ENCODE data around the gene DOCK2. TPM values are rescaled to one million over a fixed set of nuclear protein-coding genes. Genes with fewer than 3 reads are reported as not detected.

DOCK2 gene
- total RNA-seq, 1 experiment from 2014 or later, result 4.6 TPM

- Mint-ChIP-seq H3K4me1 (no peaks in the 10 kb centered on the region), H3K4me3 (no peak overlapping the region), H3K27me3 (ENCODE audit: low read depth) (no peaks in the 10 kb centered on the region; the same call in 1 of the 2 replicates), H3K27ac (no peak overlapping the region), H3K9me3 (no peaks in the 10 kb centered on the region), H3K36me3 (no peaks in the 10 kb centered on the region)
- ATAC-seq (no peak), DNase-seq (ENCODE audit: low spot score) (no peak)
- ChIA-PET CTCF (interaction anchor here (0.7 to 1.5 kb wide), 3 partner anchors 8 to 138 kb away, joined by 3 to 5 read pairs (median 4); partner anchors contain the start of gene INSYN2B), POLR2A (no interaction called here)
- TF ChIP-seq, protein P1, sequence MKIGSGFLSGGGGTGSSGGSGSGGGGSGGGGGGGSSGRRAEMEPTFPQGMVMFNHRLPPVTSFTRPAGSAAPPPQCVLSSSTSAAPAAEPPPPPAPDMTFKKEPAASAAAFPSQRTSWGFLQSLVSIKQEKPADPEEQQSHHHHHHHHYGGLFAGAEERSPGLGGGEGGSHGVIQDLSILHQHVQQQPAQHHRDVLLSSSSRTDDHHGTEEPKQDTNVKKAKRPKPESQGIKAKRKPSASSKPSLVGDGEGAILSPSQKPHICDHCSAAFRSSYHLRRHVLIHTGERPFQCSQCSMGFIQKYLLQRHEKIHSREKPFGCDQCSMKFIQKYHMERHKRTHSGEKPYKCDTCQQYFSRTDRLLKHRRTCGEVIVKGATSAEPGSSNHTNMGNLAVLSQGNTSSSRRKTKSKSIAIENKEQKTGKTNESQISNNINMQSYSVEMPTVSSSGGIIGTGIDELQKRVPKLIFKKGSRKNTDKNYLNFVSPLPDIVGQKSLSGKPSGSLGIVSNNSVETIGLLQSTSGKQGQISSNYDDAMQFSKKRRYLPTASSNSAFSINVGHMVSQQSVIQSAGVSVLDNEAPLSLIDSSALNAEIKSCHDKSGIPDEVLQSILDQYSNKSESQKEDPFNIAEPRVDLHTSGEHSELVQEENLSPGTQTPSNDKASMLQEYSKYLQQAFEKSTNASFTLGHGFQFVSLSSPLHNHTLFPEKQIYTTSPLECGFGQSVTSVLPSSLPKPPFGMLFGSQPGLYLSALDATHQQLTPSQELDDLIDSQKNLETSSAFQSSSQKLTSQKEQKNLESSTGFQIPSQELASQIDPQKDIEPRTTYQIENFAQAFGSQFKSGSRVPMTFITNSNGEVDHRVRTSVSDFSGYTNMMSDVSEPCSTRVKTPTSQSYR (CRISPR knock-in tag; IDR thresholded peaks at IDR 0.05), result no peak
- TF ChIP-seq MAX (CRISPR knock-in tag; IDR thresholded peaks at IDR 0.05) (no peak), EMX1 (CRISPR knock-in tag; IDR thresholded peaks at IDR 0.05) (no peak), OVOL2 (CRISPR knock-in tag; IDR thresholded peaks at IDR 0.05; ENCODE audit: borderline replicate concordance) (no peak), NR3C1 (CRISPR knock-in tag; conservative IDR thresholded peaks at IDR 0.05; ENCODE audit: low read depth) (no peak)
- TF ChIP-seq, protein P2, sequence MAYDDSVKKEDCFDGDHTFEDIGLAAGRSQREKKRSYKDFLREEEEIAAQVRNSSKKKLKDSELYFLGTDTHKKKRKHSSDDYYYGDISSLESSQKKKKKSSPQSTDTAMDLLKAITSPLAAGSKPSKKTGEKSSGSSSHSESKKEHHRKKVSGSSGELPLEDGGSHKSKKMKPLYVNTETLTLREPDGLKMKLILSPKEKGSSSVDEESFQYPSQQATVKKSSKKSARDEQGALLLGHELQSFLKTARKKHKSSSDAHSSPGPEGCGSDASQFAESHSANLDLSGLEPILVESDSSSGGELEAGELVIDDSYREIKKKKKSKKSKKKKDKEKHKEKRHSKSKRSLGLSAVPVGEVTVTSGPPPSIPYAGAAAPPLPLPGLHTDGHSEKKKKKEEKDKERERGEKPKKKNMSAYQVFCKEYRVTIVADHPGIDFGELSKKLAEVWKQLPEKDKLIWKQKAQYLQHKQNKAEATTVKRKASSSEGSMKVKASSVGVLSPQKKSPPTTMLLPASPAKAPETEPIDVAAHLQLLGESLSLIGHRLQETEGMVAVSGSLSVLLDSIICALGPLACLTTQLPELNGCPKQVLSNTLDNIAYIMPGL (CRISPR knock-in tag; IDR thresholded peaks at IDR 0.05), result no peak
Measured at GRCh38 chr5:170078458-170078857, 441.4 kb downstream of the DOCK2 start.

DNA sequence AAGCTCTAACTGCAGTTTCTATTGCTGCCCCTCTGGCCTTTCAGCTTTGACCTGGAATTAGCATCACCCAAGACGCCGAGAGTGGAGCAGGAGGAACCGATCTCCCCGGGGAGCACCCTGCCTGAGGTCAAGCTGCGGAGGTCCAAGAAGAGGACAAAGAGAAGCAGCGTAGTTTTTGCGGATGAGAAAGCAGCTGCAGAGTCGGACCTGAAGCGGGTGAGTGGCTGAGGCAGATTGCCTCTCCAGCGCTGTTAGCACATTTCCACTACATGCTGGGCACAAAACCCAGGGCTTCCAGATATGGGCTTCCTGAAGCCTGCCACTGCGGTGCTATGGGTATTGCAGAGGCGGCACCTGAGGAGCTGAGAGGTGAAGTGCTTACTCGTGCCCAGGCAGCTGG lies 441.9 kb downstream of the DOCK2 start:
- ATAC-seq (no peak), DNase-seq (ENCODE audit: low spot score) (no peak)
- H3K4me3 Mint-ChIP-seq, result no peak overlapping the region
- no peak for TF ChIP-seq NFE2L1 (CRISPR knock-in tag; IDR thresholded peaks at IDR 0.05)
- TF ChIP-seq, protein P3, sequence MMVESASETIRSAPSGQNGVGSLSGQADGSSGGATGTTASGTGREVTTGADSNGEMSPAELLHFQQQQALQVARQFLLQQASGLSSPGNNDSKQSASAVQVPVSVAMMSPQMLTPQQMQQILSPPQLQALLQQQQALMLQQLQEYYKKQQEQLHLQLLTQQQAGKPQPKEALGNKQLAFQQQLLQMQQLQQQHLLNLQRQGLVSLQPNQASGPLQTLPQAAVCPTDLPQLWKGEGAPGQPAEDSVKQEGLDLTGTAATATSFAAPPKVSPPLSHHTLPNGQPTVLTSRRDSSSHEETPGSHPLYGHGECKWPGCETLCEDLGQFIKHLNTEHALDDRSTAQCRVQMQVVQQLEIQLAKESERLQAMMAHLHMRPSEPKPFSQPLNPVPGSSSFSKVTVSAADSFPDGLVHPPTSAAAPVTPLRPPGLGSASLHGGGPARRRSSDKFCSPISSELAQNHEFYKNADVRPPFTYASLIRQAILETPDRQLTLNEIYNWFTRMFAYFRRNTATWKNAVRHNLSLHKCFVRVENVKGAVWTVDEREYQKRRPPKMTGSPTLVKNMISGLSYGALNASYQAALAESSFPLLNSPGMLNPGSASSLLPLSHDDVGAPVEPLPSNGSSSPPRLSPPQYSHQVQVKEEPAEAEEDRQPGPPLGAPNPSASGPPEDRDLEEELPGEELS (CRISPR knock-in tag; IDR thresholded peaks at IDR 0.05), result no peak
- TF ChIP-seq RORB (CRISPR knock-in tag; IDR thresholded peaks at IDR 0.05), result no peak
- TF ChIP-seq, protein P4, sequence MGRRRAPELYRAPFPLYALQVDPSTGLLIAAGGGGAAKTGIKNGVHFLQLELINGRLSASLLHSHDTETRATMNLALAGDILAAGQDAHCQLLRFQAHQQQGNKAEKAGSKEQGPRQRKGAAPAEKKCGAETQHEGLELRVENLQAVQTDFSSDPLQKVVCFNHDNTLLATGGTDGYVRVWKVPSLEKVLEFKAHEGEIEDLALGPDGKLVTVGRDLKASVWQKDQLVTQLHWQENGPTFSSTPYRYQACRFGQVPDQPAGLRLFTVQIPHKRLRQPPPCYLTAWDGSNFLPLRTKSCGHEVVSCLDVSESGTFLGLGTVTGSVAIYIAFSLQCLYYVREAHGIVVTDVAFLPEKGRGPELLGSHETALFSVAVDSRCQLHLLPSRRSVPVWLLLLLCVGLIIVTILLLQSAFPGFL (CRISPR knock-in tag; IDR thresholded peaks at IDR 0.05; ENCODE audit: borderline replicate concordance), result no peak
- no peak for TF ChIP-seq ETV6 (CRISPR knock-in tag; IDR thresholded peaks at IDR 0.05)
- TF ChIP-seq, protein P5, sequence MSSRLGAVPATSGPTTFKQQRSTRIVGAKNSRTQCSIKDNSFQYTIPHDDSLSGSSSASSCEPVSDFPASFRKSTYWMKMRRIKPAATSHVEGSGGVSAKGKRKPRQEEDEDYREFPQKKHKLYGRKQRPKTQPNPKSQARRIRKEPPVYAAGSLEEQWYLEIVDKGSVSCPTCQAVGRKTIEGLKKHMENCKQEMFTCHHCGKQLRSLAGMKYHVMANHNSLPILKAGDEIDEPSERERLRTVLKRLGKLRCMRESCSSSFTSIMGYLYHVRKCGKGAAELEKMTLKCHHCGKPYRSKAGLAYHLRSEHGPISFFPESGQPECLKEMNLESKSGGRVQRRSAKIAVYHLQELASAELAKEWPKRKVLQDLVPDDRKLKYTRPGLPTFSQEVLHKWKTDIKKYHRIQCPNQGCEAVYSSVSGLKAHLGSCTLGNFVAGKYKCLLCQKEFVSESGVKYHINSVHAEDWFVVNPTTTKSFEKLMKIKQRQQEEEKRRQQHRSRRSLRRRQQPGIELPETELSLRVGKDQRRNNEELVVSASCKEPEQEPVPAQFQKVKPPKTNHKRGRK (CRISPR knock-in tag; IDR thresholded peaks at IDR 0.05; ENCODE audit: borderline replicate concordance), result no peak
- TF ChIP-seq ZNF425 (CRISPR knock-in tag; conservative IDR thresholded peaks at IDR 0.05), result no peak
- no peak for TF ChIP-seq JUN (CRISPR knock-in tag; IDR thresholded peaks at IDR 0.05)
- no peak for TF ChIP-seq PRRX2 (CRISPR knock-in tag; IDR thresholded peaks at IDR 0.05)
- TF ChIP-seq, protein P2 (CRISPR knock-in tag; IDR thresholded peaks at IDR 0.05), result no peak
- no peak for TF ChIP-seq NR1H2 (CRISPR knock-in tag; IDR thresholded peaks at IDR 0.05)
- TF ChIP-seq SP1 (CRISPR knock-in tag; conservative IDR thresholded peaks at IDR 0.05), result no peak
- TF ChIP-seq ZNF317 (CRISPR knock-in tag; IDR thresholded peaks at IDR 0.05; ENCODE audit: borderline replicate concordance, low read depth), result no peak
- POLR2A ChIA-PET, result no interaction called here
- H3K36me3 Mint-ChIP-seq, result no peaks in the 10 kb centered on the region
- no peak overlapping the region for H3K27ac Mint-ChIP-seq
- no peaks in the 10 kb centered on the region for H3K4me1 Mint-ChIP-seq
- H3K27me3 Mint-ChIP-seq (ENCODE audit: low read depth), result no peaks in the 10 kb centered on the region; the same call in 1 of the 2 replicates
- CTCF ChIA-PET, result interaction anchor here (0.8 to 1.5 kb wide), 2 partner anchors 8 to 98 kb away, joined by 4 to 5 read pairs; partner anchors contain the start of gene INSYN2B
- no peaks in the 10 kb centered on the region for H3K9me3 Mint-ChIP-seq

All from WTC11 (cell line).